ENCODE data around the gene KRTAP25-1.

Gene KRTAP25-1

DNA sequence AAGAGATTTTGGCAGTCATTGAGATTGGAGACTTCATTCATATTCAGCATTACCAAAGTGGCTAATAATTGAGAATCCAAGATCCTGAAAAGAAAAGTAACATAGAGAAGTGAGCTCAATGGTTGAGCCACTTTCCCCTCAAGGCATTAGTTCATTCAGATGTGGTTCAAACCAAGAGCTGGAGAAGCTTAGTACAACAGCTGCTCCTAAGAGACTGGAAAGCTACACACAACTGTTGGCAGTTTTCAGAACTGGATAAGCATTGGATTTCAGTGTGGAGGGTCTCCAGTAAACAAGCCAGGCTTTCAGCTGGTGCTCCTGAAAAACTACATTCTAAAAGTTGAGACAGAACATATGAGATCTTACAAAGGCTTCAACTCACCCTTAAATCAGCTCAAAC lies 44.3 kb downstream of the KRTAP25-1 start:
- no peak for DNase-seq

DNA sequence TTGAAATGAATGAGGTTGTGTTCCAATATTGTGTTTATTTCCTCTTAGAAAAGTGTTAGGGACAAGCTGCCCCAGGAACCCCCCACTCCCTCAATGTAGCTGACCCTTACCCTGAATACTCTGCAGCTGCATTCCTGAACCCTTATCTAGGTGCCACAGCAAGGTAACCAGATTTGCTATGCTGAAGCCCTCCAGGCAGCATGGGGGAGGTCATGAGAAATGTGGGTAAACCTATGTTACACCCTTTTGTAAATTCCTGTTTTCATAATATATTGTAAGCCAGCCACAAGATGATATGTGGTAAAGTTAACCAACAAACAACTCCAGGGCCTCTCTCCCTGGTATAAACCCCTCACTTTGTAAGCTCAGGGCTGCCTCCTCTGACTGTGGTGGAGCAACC lies 45.6 kb downstream of the KRTAP25-1 start:
- DNase-seq = no peak

DNA sequence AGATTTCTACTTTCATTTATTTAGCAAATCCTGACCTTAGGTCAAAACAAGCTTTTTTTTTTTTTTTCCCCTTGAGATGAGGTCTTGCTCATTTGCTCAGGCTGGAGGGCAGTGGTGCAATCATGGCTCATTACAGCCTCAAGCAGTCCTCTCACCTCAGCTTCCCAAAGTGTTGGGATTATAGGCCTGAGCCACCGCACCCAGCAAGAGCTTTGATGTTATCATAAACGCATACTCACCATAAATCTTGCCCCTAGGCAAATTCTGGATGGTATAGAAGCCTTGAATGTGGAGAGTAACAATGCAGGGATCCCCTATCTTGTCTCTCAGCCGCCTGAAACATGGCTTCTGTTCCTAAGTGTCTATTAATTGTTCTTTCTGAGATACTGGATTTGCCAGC lies 48.7 kb downstream of the KRTAP25-1 start:
- no peak for DNase-seq

Data from right forelimb (tissue), 1 donor.